Upper lobe of right lung (tissue), 1 donor: ENCODE data around the gene LGR6. TPM values are rescaled to one million over a fixed set of nuclear protein-coding genes. Genes with fewer than 3 reads are reported as not detected.

Source experiments
- ATAC-seq: fragments of 200-7000 bp; cut with Tn5 transposase; one replicate; pipeline ENCODE4 v1.9.1; 2020; ENCODE audit warnings: mild to moderate bottlenecking, moderate library complexity
- DNase-seq: peaks from one replicate; pipeline ENCODE4 v3.0.0-alpha.2; 2020
- H3K27ac ChIP-seq: fragments of 200-600 bp; one replicate; pipeline ENCODE4 v1.8.0; 2022
- H3K27me3 ChIP-seq: fragments of 200-600 bp; one replicate; pipeline ENCODE4 v1.8.0; 2022; ENCODE audit warnings: mild to moderate bottlenecking
- H3K36me3 ChIP-seq: fragments of 200-600 bp; one replicate; pipeline ENCODE4 v1.8.0; 2022
- H3K4me1 ChIP-seq: fragments of 200-600 bp; one replicate; pipeline ENCODE4 v1.8.0; 2022
- H3K4me3 ChIP-seq: fragments of 200-600 bp; one replicate; pipeline ENCODE4 v1.8.0; 2022; ENCODE audit warnings: mild to moderate bottlenecking
- H3K9me3 ChIP-seq: fragments of 200-600 bp; one replicate; pipeline ENCODE4 v1.8.0; 2022
- intact Hi-C: fragments of 100-400 bp; cut with DNase I; formaldehyde crosslinking; loops from one replicate; pipeline ENCODE4 v1.11.0; 2022
- total RNA-seq: library from RNA; stranded (reverse); fragmentation: NEBNext Ultra II Directional; extraction: Animal tissue kit (Norgen Biotek cat#: 25700); gene quantifications from one replicate; pipeline ENCODE4 v1.2.1, GENCODE V29; 2021
- TF ChIP-seq, protein P1 (sequence below): fragments of 200-600 bp; IDR thresholded peaks from one replicate; pipeline ENCODE4 v1.8.0; 2022; ENCODE audit warnings: antibody characterized with exemption
- donor health status: DM: no; HTN: yes; CAD: no; lungs with severe emphysema.

Gene LGR6
- total RNA-seq, 1 donor from 2014 or later, result 1.8 TPM

DNA sequence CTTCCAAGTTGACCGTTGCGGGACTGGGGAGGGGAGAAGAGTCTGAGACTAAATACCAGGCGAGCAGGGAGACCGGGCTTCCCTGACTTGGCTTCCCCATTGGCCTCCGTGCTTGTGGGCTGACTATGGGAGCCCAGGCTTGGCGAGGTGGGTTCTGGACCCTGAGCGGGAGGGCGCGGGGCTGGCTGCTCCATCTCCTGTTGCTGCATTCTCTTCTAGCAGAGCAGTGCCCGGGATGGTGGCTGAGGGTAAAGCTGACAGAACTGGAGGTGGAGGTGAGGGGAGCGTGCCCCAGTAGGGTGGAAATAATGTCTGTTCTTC is 689 bp downstream of the LGR6 start:
- peaks cover 15% of the 10 kb centered on the region for H3K27me3 ChIP-seq
- no peak overlapping the region for H3K27ac ChIP-seq
- H3K36me3 ChIP-seq, result no peaks in the 10 kb centered on the region
- no peaks in the 10 kb centered on the region for H3K4me1 ChIP-seq
- no peaks in the 10 kb centered on the region for H3K9me3 ChIP-seq
- intact Hi-C loops, result no loop called here
- TF ChIP-seq, protein P1, sequence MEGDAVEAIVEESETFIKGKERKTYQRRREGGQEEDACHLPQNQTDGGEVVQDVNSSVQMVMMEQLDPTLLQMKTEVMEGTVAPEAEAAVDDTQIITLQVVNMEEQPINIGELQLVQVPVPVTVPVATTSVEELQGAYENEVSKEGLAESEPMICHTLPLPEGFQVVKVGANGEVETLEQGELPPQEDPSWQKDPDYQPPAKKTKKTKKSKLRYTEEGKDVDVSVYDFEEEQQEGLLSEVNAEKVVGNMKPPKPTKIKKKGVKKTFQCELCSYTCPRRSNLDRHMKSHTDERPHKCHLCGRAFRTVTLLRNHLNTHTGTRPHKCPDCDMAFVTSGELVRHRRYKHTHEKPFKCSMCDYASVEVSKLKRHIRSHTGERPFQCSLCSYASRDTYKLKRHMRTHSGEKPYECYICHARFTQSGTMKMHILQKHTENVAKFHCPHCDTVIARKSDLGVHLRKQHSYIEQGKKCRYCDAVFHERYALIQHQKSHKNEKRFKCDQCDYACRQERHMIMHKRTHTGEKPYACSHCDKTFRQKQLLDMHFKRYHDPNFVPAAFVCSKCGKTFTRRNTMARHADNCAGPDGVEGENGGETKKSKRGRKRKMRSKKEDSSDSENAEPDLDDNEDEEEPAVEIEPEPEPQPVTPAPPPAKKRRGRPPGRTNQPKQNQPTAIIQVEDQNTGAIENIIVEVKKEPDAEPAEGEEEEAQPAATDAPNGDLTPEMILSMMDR, result no peak
- H3K4me3 ChIP-seq, result no peak overlapping the region
- DNase-seq, result no peak
- ATAC-seq, result no peak

- intact Hi-C loops, result no loop called here
- TF ChIP-seq, protein P1, result no peak
- DNase-seq (no peak), ATAC-seq (no peak)
- Histone ChIP-seq H3K4me1 (no peaks in the 10 kb centered on the region), H3K27ac (no peak overlapping the region), H3K36me3 (no peaks in the 10 kb centered on the region), H3K27me3 (peaks cover 14% of the 10 kb centered on the region), H3K4me3 (no peak overlapping the region), H3K9me3 (no peaks in the 10 kb centered on the region)
Measured at GRCh38 chr1:202197653-202198365, 4.2 kb downstream of the LGR6 start.

DNA sequence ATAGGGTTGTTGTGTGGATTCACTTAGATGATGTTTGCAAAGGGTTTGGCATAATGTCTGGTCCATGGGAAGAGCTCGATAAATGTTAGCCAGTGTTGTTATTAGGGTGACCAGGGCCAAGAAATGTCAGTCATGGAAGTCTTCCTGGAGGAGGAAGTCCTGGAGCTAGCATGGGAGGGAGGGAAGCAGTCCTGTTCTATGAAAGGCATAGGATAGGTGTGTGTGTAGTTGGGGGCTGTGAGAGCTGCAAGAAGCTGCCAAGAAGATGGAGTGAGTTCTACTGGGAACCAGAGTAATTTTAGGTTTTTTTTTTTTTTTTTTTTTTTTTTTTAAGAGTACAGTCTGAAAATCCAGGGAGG is 4.7 kb downstream of the LGR6 start:
- no peak overlapping the region for H3K4me3 ChIP-seq
- peaks cover 9% of the 10 kb centered on the region for H3K27me3 ChIP-seq
- no peaks in the 10 kb centered on the region for H3K4me1 ChIP-seq
- H3K9me3 ChIP-seq, result no peaks in the 10 kb centered on the region
- no peak overlapping the region for H3K27ac ChIP-seq
- DNase-seq (no peak), ATAC-seq (no peak)
- intact Hi-C loops, result no loop called here
- H3K36me3 ChIP-seq, result no peaks in the 10 kb centered on the region
- TF ChIP-seq, protein P1, result no peak

GRCh38 chr1:202199040-202199889 is 5.7 kb downstream of the LGR6 start:
- H3K27me3 ChIP-seq, result no peaks in the 10 kb centered on the region
- no peak overlapping the region for H3K27ac ChIP-seq
- no peaks in the 10 kb centered on the region for H3K4me1 ChIP-seq
- peak; percentile 14 for ATAC-seq
- H3K9me3 ChIP-seq, result no peaks in the 10 kb centered on the region
- intact Hi-C loops, result no loop called here
- TF ChIP-seq, protein P1, result no peak
- no peaks in the 10 kb centered on the region for H3K36me3 ChIP-seq
- no peak for DNase-seq
- no peak overlapping the region for H3K4me3 ChIP-seq

DNA sequence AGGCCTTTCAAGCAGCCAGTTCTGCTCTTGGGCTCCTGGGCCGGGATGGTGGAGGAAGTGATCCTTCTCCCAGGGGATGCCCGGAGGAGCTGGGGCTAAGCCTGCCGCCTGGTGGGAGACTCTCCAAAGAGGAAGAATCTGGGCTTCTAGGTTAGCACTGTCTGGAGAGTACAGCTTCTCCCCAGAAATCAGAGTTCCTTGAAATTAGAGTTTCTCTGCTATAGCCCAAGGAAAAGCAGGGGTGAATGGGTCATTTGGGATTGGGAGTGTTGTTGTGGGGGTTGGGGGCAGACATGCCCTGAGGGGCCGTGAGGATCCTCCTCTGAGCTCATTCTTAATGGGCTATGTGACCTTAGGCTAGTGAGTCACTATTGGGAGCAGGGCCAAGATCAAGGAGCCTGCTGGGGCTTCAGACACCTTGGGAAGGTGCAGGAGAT is 6.5 kb downstream of the LGR6 start:
- DNase-seq, result no peak
- Histone ChIP-seq H3K4me1 (no peaks in the 10 kb centered on the region), H3K4me3 (no peak overlapping the region), H3K27me3 (no peaks in the 10 kb centered on the region), H3K36me3 (no peaks in the 10 kb centered on the region), H3K27ac (no peak overlapping the region), H3K9me3 (no peaks in the 10 kb centered on the region)
- TF ChIP-seq, protein P1, result no peak
- intact Hi-C loops, result no loop called here
- ATAC-seq, result no peak
